ENCODE data around the gene USP49.

DNA sequence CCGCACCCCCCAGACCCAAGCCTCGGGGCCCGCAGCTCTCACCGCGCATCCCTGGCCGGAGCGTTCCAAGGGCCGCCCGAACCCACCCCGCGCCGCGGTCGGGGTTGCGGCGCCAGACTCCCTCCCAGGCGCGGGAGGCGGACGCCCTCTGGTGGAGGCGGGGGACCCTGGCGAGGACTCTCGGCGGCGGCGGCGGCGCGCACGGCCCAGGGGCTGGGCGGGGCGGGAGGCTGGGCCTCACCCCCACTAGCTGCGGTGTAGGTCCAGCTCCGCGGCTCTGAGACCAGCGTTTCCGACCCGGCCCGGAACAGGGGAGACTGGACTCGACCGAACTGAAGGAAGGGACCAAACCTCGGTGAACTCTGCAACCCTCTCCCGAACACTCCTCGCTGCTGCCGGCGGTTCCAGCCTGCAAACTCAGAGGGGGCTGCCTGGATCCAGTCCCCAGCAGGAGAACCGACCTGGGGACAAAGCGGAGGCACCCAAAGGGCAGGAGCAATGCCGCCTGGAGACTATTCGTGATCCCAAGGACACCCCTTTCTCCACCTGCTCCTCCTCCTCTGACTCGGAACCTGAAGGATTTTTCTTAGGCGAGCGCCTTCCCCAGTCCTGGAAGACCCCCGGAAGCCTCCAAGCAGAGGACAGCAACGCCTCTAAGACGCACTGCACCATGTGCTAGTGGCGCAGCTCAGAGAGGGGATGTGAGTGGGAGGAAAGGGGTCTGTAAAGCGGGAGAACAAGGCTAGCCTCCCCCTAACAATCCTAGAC is 108.5 kb downstream of the USP49 start:
- no peak for TF ChIP-seq POLR2A (IDR thresholded peaks at IDR 0.05; ENCODE audit: low read depth, low read length)
- no peak for TF ChIP-seq TAF1 (IDR thresholded peaks at IDR 0.05; ENCODE audit: borderline replicate concordance, low read depth, low read length)

Measured in GM12892 (cell line).